Nucleus accumbens (tissue), 56 donors: ENCODE measurements around the gene CFAP65.

Source experiments
- DNase-seq, 56 donors: peaks; one replicate each; lab custom pipeline; 2025; lab: John Stamatoyannopoulos, UW

Gene CFAP65

GRCh38 chr2:219018286-219018685 is 23.0 kb downstream of the CFAP65 start:
- DNase-seq: no peak

GRCh38 chr2:219017201-219017931 is 23.9 kb downstream of the CFAP65 start:
- peak in 51 of 56 donors; percentile 11 to 84 (median 51) for DNase-seq

- DNase-seq: no peak
These were observed 24.6 kb downstream of the CFAP65 start for GRCh38 chr2:219016721-219017120.

GRCh38 chr2:219010873-219011272 is 30.4 kb downstream of the CFAP65 start:
- no peak for DNase-seq

- no peak for DNase-seq
These were observed 31.1 kb downstream of the CFAP65 start for GRCh38 chr2:219010162-219010756.

GRCh38 chr2:219009294-219009693 is 32.0 kb downstream of the CFAP65 start:
- no peak for DNase-seq

- no peak for DNase-seq
These were observed 37.3 kb downstream of the CFAP65 start for GRCh38 chr2:219003979-219004378.

GRCh38 chr2:219003267-219003634 is 38.1 kb downstream of the CFAP65 start:
- DNase-seq: peak in 1 of 56 donors; percentile 8

GRCh38 chr2:219002395-219003266 is 38.7 kb downstream of the CFAP65 start:
- peak in 7 of 56 donors; percentile 6 to 50 (median 14) for DNase-seq

GRCh38 chr2:219001577-219002394 is 39.5 kb downstream of the CFAP65 start:
- peak in 1 of 56 donors; percentile 44 for DNase-seq

- no peak for DNase-seq
These were observed 40.2 kb downstream of the CFAP65 start for GRCh38 chr2:219001100-219001576.

- no peak for DNase-seq
These were observed 40.8 kb downstream of the CFAP65 start for GRCh38 chr2:219000569-219000960.

GRCh38 chr2:218999881-219000568 is 41.3 kb downstream of the CFAP65 start:
- no peak for DNase-seq

GRCh38 chr2:218999021-218999880 is 42.1 kb downstream of the CFAP65 start:
- DNase-seq: no peak

- no peak for DNase-seq
These were observed 42.8 kb downstream of the CFAP65 start for GRCh38 chr2:218998414-218999002.

GRCh38 chr2:218997731-218998130 is 43.6 kb downstream of the CFAP65 start:
- no peak for DNase-seq

- no peak for DNase-seq
These were observed 44.4 kb downstream of the CFAP65 start for GRCh38 chr2:218996937-218997336.
